H1 (cell line): ENCODE data around the gene TOR1A. TPM values are rescaled to one million over a fixed set of nuclear protein-coding genes. Genes with fewer than 3 reads are reported as not detected.
A peak's percentile ranks its signal among the peaks of the same experiment; 100 is the strongest.

Source experiments
- CTCF ChIA-PET: fragments of 300-600 bp; sonication (Branson Sonifier 250); formaldehyde crosslinking; loops from one replicate; lab custom pipeline; 2021; ENCODE audit not compliant: partially characterized antibody; lab: Charles Lee
- POLR2A ChIA-PET: fragments of 300-600 bp; sonication (Branson Sonifier 250); formaldehyde crosslinking; loops from one replicate; lab custom pipeline; 2021; ENCODE audit warnings: inconsistent platforms; ENCODE audit not compliant: partially characterized antibody; lab: Charles Lee
- DNase-seq, 2 experiments: peaks; one replicate each; pipeline versions ENCODE4 v3.0.0 to v3.0.0-alpha.2; 2010 to 2022; ENCODE audit warnings: low spot score in 2 of 2, low read depth in 1 of 2, mixed read lengths in 1 of 2
- FAIRE-seq: peaks from 2 replicates; lab custom pipeline; 2011; peaks lifted over from hg19 to GRCh38; lab: Jason Lieb, UNC
- H2AFZ ChIP-seq: 2 replicates; pipeline ENCODE4 v1.8.1; 2012; ENCODE audit warnings: low read length, inconsistent platforms
- H2AK5ac ChIP-seq: 2 replicates; pipeline ENCODE4 v1.6.1; 2013; ENCODE audit warnings: low read depth, low read length
- H2BK120ac ChIP-seq: replicated peaks from 2 replicates; pipeline ENCODE3; 2013; ENCODE audit warnings: low read depth, low read length, inconsistent platforms
- H2BK12ac ChIP-seq: 2 replicates; pipeline ENCODE4 v1.6.1; 2013; ENCODE audit warnings: low read depth, low read length
- H2BK15ac ChIP-seq: 2 replicates; pipeline ENCODE4 v1.6.1; 2013; ENCODE audit warnings: low read length
- H2BK20ac ChIP-seq: 2 replicates; pipeline ENCODE4 v1.6.1; 2013; ENCODE audit warnings: low read length
- H2BK5ac ChIP-seq: 2 replicates; pipeline ENCODE4 v1.6.1; 2013; ENCODE audit warnings: low read depth, low read length
- H3K14ac ChIP-seq: 2 replicates; pipeline ENCODE4 v1.6.1; 2013; ENCODE audit warnings: inconsistent platforms; ENCODE audit not compliant: insufficient read length
- H3K18ac ChIP-seq: 2 replicates; pipeline ENCODE4 v1.6.1; 2013; ENCODE audit warnings: low read length; ENCODE audit errors: extremely low read depth
- H3K23ac ChIP-seq: 2 replicates; pipeline ENCODE4 v1.6.1; 2013; ENCODE audit warnings: inconsistent platforms; ENCODE audit not compliant: insufficient read length
- H3K23me2 ChIP-seq: 2 replicates; pipeline ENCODE4 v1.6.1; 2013; ENCODE audit warnings: low read depth, low read length
- H3K27ac ChIP-seq: 2 replicates; pipeline ENCODE4 v1.6.1; 2011; ENCODE audit warnings: low read depth, low read length, inconsistent platforms
- H3K27me3 ChIP-seq, 4 experiments: replicated peaks in 1 of 4; 1 replicate in 1 of 4; 2 replicates in 3 of 4; pipeline versions ENCODE4 v1.6.1 to v1.8.1; 2011 to 2013; ENCODE audit warnings: low read length in 3 of 4, mild to moderate bottlenecking in 3 of 4, inconsistent platforms in 2 of 4, mixed read lengths in 2 of 4, moderate library complexity in 1 of 4; ENCODE audit not compliant: control insufficient read depth in 3 of 4, insufficient read depth in 3 of 4; ENCODE audit errors: extremely low read depth in 1 of 4
- H3K36me3 ChIP-seq, 4 experiments: 2 replicates each; pipeline versions ENCODE4 v1.6.1 to v1.8.1; 2011 to 2013; ENCODE audit warnings: mild to moderate bottlenecking in 4 of 4, low read length in 3 of 4, moderate library complexity in 2 of 4, control low read depth in 1 of 4, inconsistent platforms in 1 of 4; ENCODE audit not compliant: insufficient read depth in 4 of 4, control insufficient read depth in 2 of 4
- H3K4ac ChIP-seq: replicated peaks from 2 replicates; pipeline ENCODE3; 2013; ENCODE audit warnings: low read length, low read depth, mixed read lengths, inconsistent platforms; ENCODE audit not compliant: insufficient read length
- H3K4me1 ChIP-seq, 4 experiments: replicated peaks in 1 of 4; 1 replicate in 1 of 4; 2 replicates in 3 of 4; pipeline versions ENCODE4 v1.6.1 to v1.8.1; 2011 to 2013; ENCODE audit warnings: low read length in 3 of 4, inconsistent platforms in 2 of 4, mixed read lengths in 1 of 4; ENCODE audit not compliant: insufficient read depth in 4 of 4, control insufficient read depth in 3 of 4
- H3K4me2 ChIP-seq, 2 experiments: 2 replicates each; pipeline versions ENCODE4 v1.6.1 to v1.8.1; 2011 to 2013; ENCODE audit warnings: low read depth in 2 of 2, low read length in 2 of 2, control low read depth in 1 of 2, inconsistent platforms in 1 of 2, mild to moderate bottlenecking in 1 of 2; ENCODE audit not compliant: insufficient read depth in 1 of 2
- H3K4me3 ChIP-seq, 4 experiments: fragments of 200-600, 300-600 bp in 1 of 4; sonication (generic), shearing (Covaris generic), sonication (Bioruptor Twin) in 1 of 4; 2 replicates each; pipeline versions ENCODE4 v1.5.1 to v1.8.1; 2011 to 2016; ENCODE audit warnings: low read length in 4 of 4, low read depth in 3 of 4, control low read depth in 2 of 4, inconsistent platforms in 2 of 4, mild to moderate bottlenecking in 2 of 4, mixed read lengths in 1 of 4, moderate library complexity in 1 of 4; ENCODE audit not compliant: insufficient read depth in 2 of 4; ENCODE audit errors: extremely low read depth in 1 of 4
- H3K56ac ChIP-seq: replicated peaks from 2 replicates; pipeline ENCODE3; 2013; ENCODE audit warnings: low read depth, mild to moderate bottlenecking, mixed read lengths, low read length, inconsistent platforms; ENCODE audit not compliant: insufficient read length
- H3K79me1 ChIP-seq: 2 replicates; pipeline ENCODE4 v1.6.1; 2013; ENCODE audit warnings: low read depth, low read length, control low read depth
- H3K79me2 ChIP-seq, 2 experiments: 2 replicates each; pipeline versions ENCODE4 v1.6.1 to v1.8.1; 2012 to 2013; ENCODE audit warnings: low read length in 2 of 2, mild to moderate bottlenecking in 2 of 2, inconsistent platforms in 1 of 2; ENCODE audit not compliant: insufficient read depth in 2 of 2, control insufficient read depth in 1 of 2
- H3K9ac ChIP-seq, 4 experiments: replicated peaks in 1 of 4; 1 replicate in 1 of 4; 2 replicates in 3 of 4; pipeline versions ENCODE4 v1.6.1 to v1.8.1; 2011 to 2013; ENCODE audit warnings: low read depth in 3 of 4, low read length in 3 of 4, control low read depth in 2 of 4, mild to moderate bottlenecking in 2 of 4, moderate library complexity in 2 of 4, inconsistent platforms in 1 of 4; ENCODE audit errors: extremely low read depth in 1 of 4
- H3K9me3 ChIP-seq, 2 experiments: 2 replicates each; pipeline versions ENCODE4 v1.6.1 to v1.8.1; 2012 to 2013; ENCODE audit warnings: mild to moderate bottlenecking in 2 of 2, moderate library complexity in 2 of 2, control low read depth in 1 of 2, inconsistent platforms in 1 of 2, low read depth in 1 of 2, low read length in 1 of 2, mixed read lengths in 1 of 2; ENCODE audit not compliant: insufficient read depth in 2 of 2
- H4K20me1 ChIP-seq, 2 experiments: replicated peaks in 1 of 2; 2 replicates each; pipeline versions ENCODE3 to v1.8.1; 2011 to 2013; ENCODE audit warnings: inconsistent platforms in 2 of 2, low read length in 2 of 2, mild to moderate bottlenecking in 1 of 2; ENCODE audit not compliant: insufficient read depth in 2 of 2, control insufficient read depth in 1 of 2
- H4K5ac ChIP-seq: 2 replicates; pipeline ENCODE4 v1.6.1; 2013; ENCODE audit warnings: low read length, low read depth, mixed read lengths, inconsistent platforms; ENCODE audit not compliant: insufficient read length
- H4K8ac ChIP-seq: 2 replicates; pipeline ENCODE4 v1.8.0; 2013; ENCODE audit warnings: mild to moderate bottlenecking, moderate library complexity, low read length, inconsistent platforms; ENCODE audit not compliant: insufficient read depth; ENCODE audit errors: extremely low read depth
- H4K91ac ChIP-seq: replicated peaks from 2 replicates; pipeline ENCODE3; 2013; ENCODE audit warnings: low read length, mixed read lengths, inconsistent platforms; ENCODE audit not compliant: insufficient read length
- CHD2 ChIP-seq: IDR thresholded peaks from 2 replicates; pipeline ENCODE4 v1.6.1; 2012; ENCODE audit warnings: low read length, improper control_type of control experiment
- CTBP2 ChIP-seq: IDR thresholded peaks from 2 replicates; pipeline ENCODE4 v1.7.0; 2011; ENCODE audit warnings: borderline replicate concordance, mild to moderate bottlenecking, moderate library complexity, mixed read lengths, low read length; ENCODE audit not compliant: insufficient read depth, insufficient read length
- EZH2 ChIP-seq: fragments of 200-600 bp; sonication (generic); IDR thresholded peaks from 2 replicates; pipeline ENCODE4 v1.7.1; 2012; ENCODE audit warnings: low read depth, mild to moderate bottlenecking, moderate library complexity, low read length, inconsistent platforms; ENCODE audit not compliant: severe bottlenecking
- KDM5A ChIP-seq: fragments of 200-600 bp; IDR thresholded peaks from 2 replicates; pipeline ENCODE4 v1.7.1; 2012; ENCODE audit warnings: mild to moderate bottlenecking, low read length, inconsistent platforms, mixed read lengths
- NRF1 ChIP-seq: IDR thresholded peaks from 2 replicates; pipeline ENCODE4 v1.6.1; 2011; ENCODE audit warnings: mild to moderate bottlenecking, low read depth, low read length, improper control_type of control experiment
- POLR2AphosphoS5 ChIP-seq: IDR thresholded peaks from 2 replicates; pipeline ENCODE4 v1.6.1; 2011; ENCODE audit warnings: low read depth, low read length
- WGBS, 2 experiments: shearing (Covaris generic) in 1 of 2; methylation state at CpG; one replicate each; pipeline versions ENCODE4 v1.1.6 to v1.1.7; 2013 to 2015; ENCODE audit warnings: low lambda C conversion rate in 2 of 2, mixed read lengths in 2 of 2, inconsistent platforms in 1 of 2, low coverage in 1 of 2, missing lambda C conversion rate in 1 of 2; ENCODE audit not compliant: insufficient replicate concordance in 2 of 2, insufficient coverage in 1 of 2, insufficient read length in 1 of 2; ENCODE audit errors: extremely low coverage in 1 of 2, missing lambda C conversion rate in 1 of 2; 5-methylcytosine and 5-hydroxymethylcytosine counted together
- long read RNA-seq, 2 experiments: library from RNA in 1 of 2; library from capped mRNA in 1 of 2; stranded (forward); transcript quantifications; one replicate each; pipeline ENCODE4 v2.0.0, GENCODE V29; 2021; ENCODE audit warnings: inconsistent platforms in 1 of 2
- polyA minus RNA-seq, 3 experiments: library from RNA; depleted of rRNA, polyadenylated mRNA; stranded (reverse); fragments of >200 nt; gene quantifications; 1 replicate in 2 of 3; 2 replicates in 1 of 3; pipeline ENCODE4 v1.2.3, GENCODE V29; 2011
- polyA plus RNA-seq, 7 experiments: library from polyadenylated mRNA; depleted of rRNA in 3 of 7; stranded (reverse) in 5 of 7; unstranded in 2 of 7; fragments of >200 nt in 5 of 7; fragments of 200-250 nt in 2 of 7; gene quantifications; 1 replicate in 5 of 7; 2 replicates in 1 of 7; 4 replicates in 1 of 7; pipeline versions ENCODE4 v1.2.1 to v1.2.3, GENCODE V29; 2011 to 2013; ENCODE audit warnings: missing spikeins in 2 of 7, mixed read lengths in 2 of 7
- total RNA-seq: library from RNA; stranded (reverse); fragmentation: NEBNext Ultra II Directional; extraction: Animal tissue kit (Norgen Biotek cat#: 25700); gene quantifications from 2 replicates; pipeline ENCODE4 v1.2.1, GENCODE V29; 2021
- TF ChIP-seq, protein P1 (sequence below): IDR thresholded peaks from 2 replicates; pipeline ENCODE4 v1.6.1; 2011; ENCODE audit warnings: low read length, improper control_type of control experiment

The TOR1A gene
- total RNA-seq (32.7 and 37.6 TPM in 2 replicates), polyA plus RNA-seq (2011; rRNA removed) (46.6 and 46.7 TPM in 2 replicates), polyA minus RNA-seq (2011; rRNA and poly(A)+ RNA removed) (44.0 and 50.0 TPM in 2 replicates)
- polyA plus RNA-seq (2011; cell fraction: cytosol; rRNA removed), result 52.9 TPM
- 30.3 TPM for polyA plus RNA-seq (2011; cell fraction: nucleus; rRNA removed)
- 36.1 to 37.5 TPM (median 36.5 TPM) in 4 replicates for polyA plus RNA-seq (2012, experiment 1 of 2)
- polyA plus RNA-seq (2012, experiment 2 of 2), result 39.5 TPM
- 52.1 TPM for polyA plus RNA-seq (2013, experiment 1 of 2)
- polyA plus RNA-seq (2013, experiment 2 of 2), result 59.4 TPM
- 25.8 TPM for polyA minus RNA-seq (2011; cell fraction: cytosol; rRNA and poly(A)+ RNA removed)
- polyA minus RNA-seq (2011; cell fraction: nucleus; rRNA and poly(A)+ RNA removed), result 24.8 TPM
- long read RNA-seq, experiment 1, transcript TOR1A-201 (5 exons, 2,076 nt), result major isoform, 22 of 52 reads
- long read RNA-seq, experiment 1, partial matches to known transcripts, result 6 of 52 reads
- long read RNA-seq, experiment 1, other reads (novel, unspliced or antisense), result 24 of 52 reads
- long read RNA-seq, experiment 2, partial matches to known transcripts, result 9 of 9 reads
- long read RNA-seq, experiment 2, other reads (novel, unspliced or antisense), result 0 of 9 reads

DNA sequence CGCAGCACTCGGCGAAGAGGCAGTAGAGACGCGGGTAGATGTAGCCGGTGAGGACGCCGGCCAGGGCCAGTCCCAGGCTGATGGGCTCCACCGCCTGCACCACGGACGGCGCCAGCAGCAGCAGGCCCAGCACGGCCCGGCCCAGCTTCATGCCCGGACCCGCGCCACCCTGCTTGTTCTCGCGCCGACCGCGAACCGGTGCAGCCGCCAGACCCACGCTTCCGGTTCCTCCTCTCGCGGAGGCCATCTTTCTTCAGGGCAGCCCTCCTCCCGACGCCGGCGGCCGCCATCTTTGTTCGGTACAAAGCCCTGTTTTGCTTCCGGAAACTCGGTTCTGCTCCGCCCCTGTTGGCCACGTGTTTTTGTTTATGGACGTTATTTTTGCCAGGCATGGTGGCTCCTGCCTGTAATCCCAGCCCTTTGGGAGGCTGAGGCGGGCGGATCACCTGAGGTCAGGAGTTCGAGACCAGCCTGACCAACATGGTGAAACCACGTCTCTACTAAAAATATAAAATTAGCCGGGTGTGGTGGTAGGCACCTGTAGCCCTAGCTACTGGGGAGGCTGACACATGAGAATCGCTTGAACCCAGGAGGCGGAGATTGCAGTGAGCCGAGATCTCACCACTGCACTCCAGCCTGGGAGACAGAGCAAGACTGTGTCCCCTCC, at the start of gene TOR1A:
TSS of gene TOR1A (minus strand) at position 202 of the 667 bp plus-strand sequence. CDS start at position 151, 51 bp downstream.
- H3K9ac ChIP-seq, result peak within 1 kb of the TSS; percentile 85 to 93 (median 90)
- H3K23me2 ChIP-seq, result peaks cover 5% of the 10 kb centered on the region; the same call in 1 of the 2 replicates
- peak within 1 kb of the TSS; percentile 87 for H3K18ac ChIP-seq
- H4K8ac ChIP-seq, result peak within 1 kb of the TSS; percentile 92; the same call in 1 of the 2 replicates
- peak within 1 kb of the TSS; percentile 75 to 100 (median 87) for H3K4me3 ChIP-seq
- H3K14ac ChIP-seq, result no peak within 1 kb of the TSS
- H2AK5ac ChIP-seq, result no peak within 1 kb of the TSS
- H3K9me3 ChIP-seq, result no peaks in the 10 kb centered on the region
- no peak within 1 kb of the TSS for H2BK120ac ChIP-seq
- H3K79me2 ChIP-seq, result peaks cover 0 to 11% of the 10 kb centered on the region in 2 experiments; a peak in 2 of 4 replicates
- 10% methylated on average over 37 of the region's 47 CpGs; no CpG with 5 or more reads in 1 of the 2 experiments for WGBS, 2 experiments
- ChIA-PET POLR2A (interaction anchor here (0.6 to 1.0 kb wide), 4 partner anchors 11 to 19 kb away, joined by 3 read pairs; partner anchors contain the start of gene C9orf78), CTCF (interaction anchor here (0.6 kb wide), 1 partner anchor 1823 kb away, joined by 3 read pairs; no protein-coding TSS in a partner anchor)
- H4K91ac ChIP-seq, result peak within 1 kb of the TSS; percentile 93
- peak within 1 kb of the TSS; percentile 29; the same call in 1 of the 2 replicates for H3K27ac ChIP-seq
- H4K5ac ChIP-seq, result peak within 1 kb of the TSS; percentile 93
- H2BK20ac ChIP-seq, result no peak within 1 kb of the TSS
- FAIRE-seq, result no peak
- no peak within 1 kb of the TSS for H2BK15ac ChIP-seq
- peak within 1 kb of the TSS; percentile 88 to 99 for H3K4me2 ChIP-seq
- H2AFZ ChIP-seq, result peak within 1 kb of the TSS; percentile 46; the same call in 1 of the 2 replicates
- H3K4me1 ChIP-seq, result peaks cover 0 to 5% (median 4%) of the 10 kb centered on the region in 4 experiments; a peak in 5 of 7 replicates
- H3K56ac ChIP-seq, result peak within 1 kb of the TSS; percentile 92
- peak within 1 kb of the TSS; percentile 80; the same call in 1 of the 2 replicates for H2BK12ac ChIP-seq
- H3K27me3 ChIP-seq, result no peaks in the 10 kb centered on the region
- DNase-seq, result peak; percentile 91 to 94
- H3K36me3 ChIP-seq, result peaks cover 14 to 41% (median 23%) of the 10 kb centered on the region in 4 experiments
- peaks cover 6% of the 10 kb centered on the region for H3K79me1 ChIP-seq
- peaks cover 2 to 4% of the 10 kb centered on the region in 2 experiments for H4K20me1 ChIP-seq
- peak within 1 kb of the TSS; percentile 95; the same call in 1 of the 2 replicates for H2BK5ac ChIP-seq
- peak within 1 kb of the TSS; percentile 69 for H3K4ac ChIP-seq
- no peak within 1 kb of the TSS for H3K23ac ChIP-seq
- TF ChIP-seq POLR2AphosphoS5, result peak; percentile 73
- no peak for TF ChIP-seq EZH2
- no peak for TF ChIP-seq NRF1
- 0 out of 2 replicates have a peak, but pooled peaks have one; percentile 28 for TF ChIP-seq KDM5A
- no peak for TF ChIP-seq CTBP2
- TF ChIP-seq, protein P1, sequence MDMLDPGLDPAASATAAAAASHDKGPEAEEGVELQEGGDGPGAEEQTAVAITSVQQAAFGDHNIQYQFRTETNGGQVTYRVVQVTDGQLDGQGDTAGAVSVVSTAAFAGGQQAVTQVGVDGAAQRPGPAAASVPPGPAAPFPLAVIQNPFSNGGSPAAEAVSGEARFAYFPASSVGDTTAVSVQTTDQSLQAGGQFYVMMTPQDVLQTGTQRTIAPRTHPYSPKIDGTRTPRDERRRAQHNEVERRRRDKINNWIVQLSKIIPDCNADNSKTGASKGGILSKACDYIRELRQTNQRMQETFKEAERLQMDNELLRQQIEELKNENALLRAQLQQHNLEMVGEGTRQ, result peak; percentile 72
- peak; percentile 79 for TF ChIP-seq CHD2
